ENCODE data around the gene CBS.
"Not testable (repeated sequence)": the region's sequence is repeated elsewhere in the genome, so short reads cannot be mapped to it uniquely, and the experiment has no call there.

CBS gene

GRCh38 chr21:43066690-43067089 lies 8.9 kb downstream of the CBS start:
- not testable (repeated sequence) for DNase-seq

GRCh38 chr21:43065991-43066390 lies 9.6 kb downstream of the CBS start:
- not testable (repeated sequence) for DNase-seq

- DNase-seq, result not testable (repeated sequence)
Measured at GRCh38 chr21:43064265-43064917, 11.2 kb downstream of the CBS start.

GRCh38 chr21:43062955-43063664 lies 12.5 kb downstream of the CBS start:
- DNase-seq, result not testable (repeated sequence)

- not testable (repeated sequence) for DNase-seq
Measured at GRCh38 chr21:43053112-43053511, 22.5 kb downstream of the CBS start.

- not testable (repeated sequence) for DNase-seq
Measured at GRCh38 chr21:43045876-43046821, 29.5 kb downstream of the CBS start.

GRCh38 chr21:43045165-43045875 lies 30.3 kb downstream of the CBS start:
- not testable (repeated sequence) for DNase-seq

GRCh38 chr21:43044547-43044946 lies 31.1 kb downstream of the CBS start:
- DNase-seq, result not testable (repeated sequence)

GRCh38 chr21:43043291-43043690 lies 32.3 kb downstream of the CBS start:
- not testable (repeated sequence) for DNase-seq

GRCh38 chr21:43042169-43042568 lies 33.5 kb downstream of the CBS start:
- DNase-seq, result not testable (repeated sequence)

- DNase-seq, result not testable (repeated sequence)
Measured at GRCh38 chr21:43038659-43039044, 37.0 kb downstream of the CBS start.

- not testable (repeated sequence) for DNase-seq
Measured at GRCh38 chr21:43037918-43038658, 37.5 kb downstream of the CBS start.

GRCh38 chr21:43036889-43037288 lies 38.7 kb downstream of the CBS start:
- not testable (repeated sequence) for DNase-seq

- no peak for DNase-seq
Measured at GRCh38 chr21:43034826-43035225, 40.8 kb downstream of the CBS start.

- no peak for DNase-seq
Measured at GRCh38 chr21:43034101-43034500, 41.5 kb downstream of the CBS start.

GRCh38 chr21:43031121-43031619 lies 44.5 kb downstream of the CBS start:
- no peak for DNase-seq

GRCh38 chr21:43029785-43030184 lies 45.9 kb downstream of the CBS start:
- DNase-seq, result no peak

- DNase-seq, result no peak
Measured at GRCh38 chr21:43027846-43028731, 47.5 kb downstream of the CBS start.

GRCh38 chr21:43025636-43026180 lies 49.9 kb downstream of the CBS start:
- no peak for DNase-seq

GRCh38 chr21:43024439-43025136 lies 51.0 kb downstream of the CBS start:
- DNase-seq, result no peak

Measured in CD4-positive, alpha-beta T cell treated with Interleukin-6 for 4 hours (primary cell).